Endothelial cell of umbilical vein (primary cell): ENCODE data around the gene CXCR5. TPM values are rescaled to one million over a fixed set of nuclear protein-coding genes. Genes with fewer than 3 reads are reported as not detected.

Experiments
- BruUV-seq: library from RNA; stranded (reverse); fragments of 400-500 nt; replicated peaks from 2 replicates; lab custom pipeline; 2021; lab: Mats Ljungman, UMichigan
- CTCF ChIA-PET: fragments of 300-600, 350-600 bp; sonication (Branson Sonifier 250); formaldehyde crosslinking; loops from one replicate; lab custom pipeline; 2021; ENCODE audit warnings: antibody characterized with exemption, inconsistent platforms; lab: Charles Lee
- POLR2A ChIA-PET: fragments of 300-600, 350-600 bp; sonication (Branson Sonifier 250); formaldehyde crosslinking; loops from one replicate; lab custom pipeline; 2021; ENCODE audit warnings: antibody characterized with exemption, inconsistent platforms; lab: Charles Lee
- DNase-seq: peaks from one replicate; pipeline ENCODE4 v3.0.0-alpha.2; 2011; ENCODE audit warnings: low read depth, low spot score
- FAIRE-seq: peaks from 2 replicates; lab custom pipeline; 2011; peaks lifted over from hg19 to GRCh38; lab: Jason Lieb, UNC
- H2AFZ ChIP-seq: 2 replicates; pipeline ENCODE4 v1.6.0; 2012; ENCODE audit warnings: low read depth, low read length, control low read depth, inconsistent platforms
- H3K27ac ChIP-seq: 2 replicates; pipeline ENCODE4 v1.5.1; 2011; ENCODE audit warnings: low read depth, mild to moderate bottlenecking, control low read depth, low read length, moderate library complexity; ENCODE audit not compliant: insufficient read depth
- H3K27me3 ChIP-seq, 2 experiments: 2 replicates each; pipeline versions ENCODE4 v1.6.0 to v1.6.1; 2011; ENCODE audit warnings: low read length in 2 of 2, mixed read lengths in 1 of 2; ENCODE audit not compliant: control insufficient read depth in 2 of 2, insufficient read depth in 2 of 2
- H3K36me3 ChIP-seq, 2 experiments: 2 replicates in 1 of 2; 3 replicates in 1 of 2; pipeline ENCODE4 v1.5.1; 2011; ENCODE audit warnings: low read length in 2 of 2, mild to moderate bottlenecking in 1 of 2, moderate library complexity in 1 of 2; ENCODE audit not compliant: control insufficient read depth in 2 of 2, insufficient read depth in 2 of 2; ENCODE audit errors: extremely low read depth in 1 of 2
- H3K4me1 ChIP-seq: 3 replicates; pipeline ENCODE4 v1.5.1; 2011; ENCODE audit warnings: mild to moderate bottlenecking, low read length; ENCODE audit not compliant: control insufficient read depth, insufficient read depth; ENCODE audit errors: extremely low read depth
- H3K4me2 ChIP-seq: 2 replicates; pipeline ENCODE4 v1.6.1; 2011; ENCODE audit warnings: low read length, control low read depth, mixed read lengths; ENCODE audit not compliant: insufficient read depth
- H3K4me3 ChIP-seq, 3 experiments: fragments of 200-600 bp in 1 of 3; sonication (generic), shearing (Covaris generic) in 1 of 3; replicated peaks in 1 of 3; 2 replicates each; pipeline ENCODE4 v1.5.1; 2011 to 2016; ENCODE audit warnings: control low read depth in 3 of 3, low read length in 3 of 3, mild to moderate bottlenecking in 2 of 3, inconsistent platforms in 1 of 3, low read depth in 1 of 3, moderate library complexity in 1 of 3; ENCODE audit not compliant: insufficient read depth in 1 of 3
- H3K79me2 ChIP-seq: 2 replicates; pipeline ENCODE4 v1.6.0; 2012; ENCODE audit warnings: low read length, inconsistent platforms; ENCODE audit not compliant: control insufficient read depth, insufficient read depth
- H3K9ac ChIP-seq: replicated peaks from 2 replicates; pipeline ENCODE3; 2011; ENCODE audit warnings: low read length, control low read depth; ENCODE audit not compliant: insufficient read depth; ENCODE audit errors: extremely low read depth
- H3K9me1 ChIP-seq: replicated peaks from 3 replicates; pipeline ENCODE4 v1.6.0; 2011; ENCODE audit warnings: mild to moderate bottlenecking, low read length; ENCODE audit not compliant: control insufficient read depth, insufficient read depth; ENCODE audit errors: extremely low read depth
- H3K9me3 ChIP-seq: replicated peaks from 2 replicates; pipeline ENCODE4 v1.5.1; 2012; ENCODE audit warnings: low read length, inconsistent platforms; ENCODE audit not compliant: control insufficient read depth, insufficient read depth
- H4K20me1 ChIP-seq: replicated peaks from 2 replicates; pipeline ENCODE3; 2011; ENCODE audit warnings: mild to moderate bottlenecking, low read length; ENCODE audit not compliant: control insufficient read depth, insufficient read depth; ENCODE audit errors: extremely low read depth
- EZH2 ChIP-seq: IDR thresholded peaks from 2 replicates; pipeline ENCODE4 v1.6.1; 2012; ENCODE audit warnings: borderline replicate concordance, low read depth, mild to moderate bottlenecking, moderate library complexity, low read length, inconsistent platforms; ENCODE audit not compliant: severe bottlenecking
- FOS ChIP-seq: IDR thresholded peaks from 2 replicates; pipeline ENCODE4 v1.6.1; 2011; ENCODE audit warnings: mild to moderate bottlenecking, low read length, moderate library complexity, borderline replicate concordance; ENCODE audit not compliant: insufficient read depth
- GATA2 ChIP-seq: IDR thresholded peaks from 2 replicates; pipeline ENCODE4 v1.7.0; 2011; ENCODE audit warnings: low read depth, mild to moderate bottlenecking, moderate library complexity, mixed read lengths, low read length; ENCODE audit not compliant: insufficient read length, insufficient read depth
- JUN ChIP-seq: IDR thresholded peaks from 2 replicates; pipeline ENCODE4 v1.6.1; 2011; ENCODE audit warnings: borderline replicate concordance, low read depth; ENCODE audit not compliant: insufficient read length, insufficient read depth
- MAX ChIP-seq: IDR thresholded peaks from 2 replicates; pipeline ENCODE4 v1.6.1; 2011; ENCODE audit not compliant: insufficient read depth, insufficient read length
- MYC ChIP-seq: IDR thresholded peaks from one replicate; pipeline ENCODE4 v1.6.1; 2011; ENCODE audit warnings: mild to moderate bottlenecking, low read depth, low read length
- POLR2A ChIP-seq: IDR thresholded peaks from 2 replicates; pipeline ENCODE4 v1.6.1; 2012; ENCODE audit warnings: low read depth, mild to moderate bottlenecking, control low read depth, low read length
- POLR2AphosphoS5 ChIP-seq: IDR thresholded peaks from 2 replicates; pipeline ENCODE4 v1.6.1; 2012; ENCODE audit warnings: low read depth, mild to moderate bottlenecking, control low read depth, low read length, moderate library complexity; ENCODE audit not compliant: insufficient read depth
- dilution Hi-C: fragments of 300-500 bp; cut with MboI; formaldehyde crosslinking; loops from one replicate; pipeline ENCODE4 v1.15.0; 2019; ENCODE audit warnings: low sequenced_read_pairs; ENCODE audit not compliant: extremely low pct_ligation_motif_present
- intact Hi-C: fragments of 100-400 bp; cut with micrococcal nuclease; formaldehyde crosslinking; loops from one replicate; pipeline ENCODE4 v1.10.0; 2022
- polyA plus RNA-seq, 4 experiments: library from polyadenylated mRNA; depleted of rRNA in 3 of 4; stranded (reverse) in 3 of 4; unstranded in 1 of 4; fragments of >200 nt; gene quantifications; 2 replicates each; pipeline versions ENCODE4 v1.2.1 to v1.2.3, GENCODE V29; 2011 to 2012; ENCODE audit warnings: missing spikeins in 1 of 4
- total RNA-seq: library from RNA; stranded (reverse); gene quantifications from 2 replicates; pipeline ENCODE4 v1.2.3, GENCODE V29; 2021
- TF ChIP-seq, protein P1 (sequence below), 2 donors: IDR thresholded peaks; 1 replicate in 1 of 2; 2 replicates in 1 of 2; pipeline ENCODE4 v1.5.1; 2011; ENCODE audit warnings: low read length in 2 of 2, mild to moderate bottlenecking in 2 of 2, moderate library complexity in 2 of 2, control low read depth in 1 of 2, inconsistent platforms in 1 of 2, low read depth in 1 of 2; ENCODE audit not compliant: insufficient read depth in 1 of 2; ENCODE audit errors: extremely low read depth in 1 of 2

CXCR5 gene
- total and polyA plus RNA-seq, 2 donors (not counting 3 experiments of a cell fraction or from before 2014, with no cell fraction given) = not detected

DNA sequence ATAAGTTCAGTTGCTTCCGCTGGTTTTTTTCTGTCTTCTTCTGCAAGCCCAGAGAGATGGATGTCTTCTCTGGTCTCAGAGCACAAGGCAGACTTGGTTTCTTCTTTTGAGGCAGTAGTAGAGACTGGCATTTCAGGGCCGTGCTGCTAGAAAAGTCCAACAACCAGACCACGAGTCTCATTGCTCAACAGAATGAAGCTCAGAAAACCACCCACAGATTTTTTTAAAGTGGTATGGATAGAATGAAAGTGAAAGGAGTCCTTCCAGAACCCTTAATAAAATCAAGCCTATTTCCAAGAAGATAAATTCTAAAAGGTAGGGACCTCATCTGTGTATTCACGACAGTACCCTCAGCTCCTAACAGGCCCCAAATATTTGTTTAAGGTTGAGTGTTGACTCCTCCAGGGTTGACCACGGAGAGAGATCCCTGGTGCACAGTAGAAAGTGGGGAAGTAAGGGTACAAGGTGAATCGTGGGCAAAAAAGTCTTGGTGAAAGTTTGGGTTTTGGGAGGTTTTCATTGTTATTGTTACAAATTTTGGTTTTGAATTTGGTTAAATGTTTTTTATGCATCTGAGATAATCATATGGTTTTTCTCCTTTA is 49.2 kb upstream of the CXCR5 start:
- Histone ChIP-seq H3K4me2 (no peak overlapping the region), H3K9me3 (no peaks in the 10 kb centered on the region), H2AFZ (no peak overlapping the region), H4K20me1 (no peaks in the 10 kb centered on the region), H3K9me1 (no peaks in the 10 kb centered on the region), H3K27ac (no peak overlapping the region), H3K36me3 (no peaks in the 10 kb centered on the region), H3K79me2 (no peaks in the 10 kb centered on the region), H3K4me1 (no peaks in the 10 kb centered on the region), H3K4me3 (no peak overlapping the region), H3K9ac (no peak overlapping the region), H3K27me3 (peaks cover 0 to 5% of the 10 kb centered on the region in 2 experiments)
- DNase-seq = no peak
- no TSS peak for BruUV-seq
- no peak for FAIRE-seq
- CTCF ChIA-PET = no interaction called here
- no peak for TF ChIP-seq JUN
- no peak for TF ChIP-seq POLR2AphosphoS5
- TF ChIP-seq MYC = no peak
- no peak for TF ChIP-seq EZH2
- no peak for TF ChIP-seq FOS
- no peak for TF ChIP-seq GATA2
- TF ChIP-seq, protein P1, sequence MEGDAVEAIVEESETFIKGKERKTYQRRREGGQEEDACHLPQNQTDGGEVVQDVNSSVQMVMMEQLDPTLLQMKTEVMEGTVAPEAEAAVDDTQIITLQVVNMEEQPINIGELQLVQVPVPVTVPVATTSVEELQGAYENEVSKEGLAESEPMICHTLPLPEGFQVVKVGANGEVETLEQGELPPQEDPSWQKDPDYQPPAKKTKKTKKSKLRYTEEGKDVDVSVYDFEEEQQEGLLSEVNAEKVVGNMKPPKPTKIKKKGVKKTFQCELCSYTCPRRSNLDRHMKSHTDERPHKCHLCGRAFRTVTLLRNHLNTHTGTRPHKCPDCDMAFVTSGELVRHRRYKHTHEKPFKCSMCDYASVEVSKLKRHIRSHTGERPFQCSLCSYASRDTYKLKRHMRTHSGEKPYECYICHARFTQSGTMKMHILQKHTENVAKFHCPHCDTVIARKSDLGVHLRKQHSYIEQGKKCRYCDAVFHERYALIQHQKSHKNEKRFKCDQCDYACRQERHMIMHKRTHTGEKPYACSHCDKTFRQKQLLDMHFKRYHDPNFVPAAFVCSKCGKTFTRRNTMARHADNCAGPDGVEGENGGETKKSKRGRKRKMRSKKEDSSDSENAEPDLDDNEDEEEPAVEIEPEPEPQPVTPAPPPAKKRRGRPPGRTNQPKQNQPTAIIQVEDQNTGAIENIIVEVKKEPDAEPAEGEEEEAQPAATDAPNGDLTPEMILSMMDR (IDR thresholded peaks at IDR 0.05; ENCODE audit: extremely low read depth in 1 of 2, insufficient read depth in 1 of 2, low read depth in 1 of 2, low read length in 2 of 2) = no peak
- TF ChIP-seq MAX = no peak
- TF ChIP-seq POLR2A = no peak
- intact Hi-C loops = no loop called here
- POLR2A ChIA-PET = no interaction called here
- dilution Hi-C loops = no loop called here
